Gastrocnemius medialis (tissue), 4 donors: ENCODE data around the gene OMP. TPM values are rescaled to one million over a fixed set of nuclear protein-coding genes. Genes with fewer than 3 reads are reported as not detected.

Experiments
- ATAC-seq, 2 donors: fragments of 150-250 bp; one replicate each; pipeline ENCODE4 v1.9.1; 2016
- DNase-seq, 2 donors: peaks; one replicate each; pipeline ENCODE4 v3.0.0-alpha.2; 2019
- H3K27ac ChIP-seq, 4 donors: fragments of 200-600 bp; sonication (generic); 1 replicate in 1 of 4; 2 replicates in 3 of 4; pipeline ENCODE4 v1.5.1; 2016 to 2018; ENCODE audit warnings: mild to moderate bottlenecking in 2 of 4, moderate library complexity in 1 of 4
- H3K27me3 ChIP-seq, 3 donors: fragments of 200-600 bp; sonication (generic) in 2 of 3; 1 replicate in 1 of 3; 2 replicates in 2 of 3; pipeline versions ENCODE4 v1.5.1 to v1.6.0; 2016 to 2019; ENCODE audit warnings: mild to moderate bottlenecking in 1 of 3, moderate library complexity in 1 of 3
- H3K36me3 ChIP-seq, 2 donors: fragments of 200-600 bp; sonication (generic) in 1 of 2; one replicate each; pipeline ENCODE4 v1.5.1; 2017 to 2018
- H3K4me1 ChIP-seq, 2 donors: fragments of 200-600 bp; sonication (generic) in 1 of 2; one replicate each; pipeline ENCODE4 v1.5.1; 2016 to 2017; ENCODE audit warnings: mild to moderate bottlenecking in 2 of 2
- H3K4me3 ChIP-seq, 4 donors: fragments of 200-600 bp; sonication (generic) in 3 of 4; 1 replicate in 1 of 4; 2 replicates in 3 of 4; pipeline ENCODE4 v1.5.1; 2016 to 2019; ENCODE audit warnings: mild to moderate bottlenecking in 2 of 4
- H3K9me3 ChIP-seq, 3 donors: fragments of 200-600 bp; sonication (generic) in 2 of 3; 1 replicate in 1 of 3; 2 replicates in 2 of 3; pipeline ENCODE4 v1.5.1; 2016 to 2019
- POLR2A ChIP-seq, 2 donors: fragments of 450-650 bp; IDR thresholded peaks; one replicate each; pipeline ENCODE4 v1.6.1; 2017; ENCODE audit warnings: antibody characterized with exemption in 2 of 2, mild to moderate bottlenecking in 2 of 2, moderate library complexity in 2 of 2
- in situ Hi-C, 4 donors: fragments of 200-750 bp; cut with MboI; loops; one replicate each; pipeline versions ENCODE4 v1.15.0 to v1.8.0; 2017; ENCODE audit warnings: low sequenced_read_pairs in 4 of 4
- intact Hi-C: fragments of 100-400 bp; cut with DNase I; formaldehyde crosslinking; loops from one replicate; pipeline ENCODE4 v1.15.1; 2023; ENCODE audit warnings: low total_unique reads
- total RNA-seq, 4 donors: library from RNA; depleted of rRNA; stranded (reverse); fragments of >200 nt; gene quantifications; one replicate each; pipeline versions ENCODE4 v1.1.0 to v1.2.3, GENCODE V29; 2016
- TF ChIP-seq, protein P1 (sequence below), 5 experiments: fragments of 450-650 bp in 3 of 5; fragments of 200-600 bp in 2 of 5; sonication (generic) in 2 of 5; IDR thresholded peaks in 4 of 5; conservative IDR thresholded peaks in 1 of 5; 1 replicate in 4 of 5; 2 replicates in 1 of 5; pipeline ENCODE4 v1.5.1; 2016 to 2019; ENCODE audit warnings: antibody characterized with exemption in 5 of 5, mild to moderate bottlenecking in 3 of 5, moderate library complexity in 3 of 5

OMP gene
- total RNA-seq, 4 donors from 2014 or later, result not detected

DNA sequence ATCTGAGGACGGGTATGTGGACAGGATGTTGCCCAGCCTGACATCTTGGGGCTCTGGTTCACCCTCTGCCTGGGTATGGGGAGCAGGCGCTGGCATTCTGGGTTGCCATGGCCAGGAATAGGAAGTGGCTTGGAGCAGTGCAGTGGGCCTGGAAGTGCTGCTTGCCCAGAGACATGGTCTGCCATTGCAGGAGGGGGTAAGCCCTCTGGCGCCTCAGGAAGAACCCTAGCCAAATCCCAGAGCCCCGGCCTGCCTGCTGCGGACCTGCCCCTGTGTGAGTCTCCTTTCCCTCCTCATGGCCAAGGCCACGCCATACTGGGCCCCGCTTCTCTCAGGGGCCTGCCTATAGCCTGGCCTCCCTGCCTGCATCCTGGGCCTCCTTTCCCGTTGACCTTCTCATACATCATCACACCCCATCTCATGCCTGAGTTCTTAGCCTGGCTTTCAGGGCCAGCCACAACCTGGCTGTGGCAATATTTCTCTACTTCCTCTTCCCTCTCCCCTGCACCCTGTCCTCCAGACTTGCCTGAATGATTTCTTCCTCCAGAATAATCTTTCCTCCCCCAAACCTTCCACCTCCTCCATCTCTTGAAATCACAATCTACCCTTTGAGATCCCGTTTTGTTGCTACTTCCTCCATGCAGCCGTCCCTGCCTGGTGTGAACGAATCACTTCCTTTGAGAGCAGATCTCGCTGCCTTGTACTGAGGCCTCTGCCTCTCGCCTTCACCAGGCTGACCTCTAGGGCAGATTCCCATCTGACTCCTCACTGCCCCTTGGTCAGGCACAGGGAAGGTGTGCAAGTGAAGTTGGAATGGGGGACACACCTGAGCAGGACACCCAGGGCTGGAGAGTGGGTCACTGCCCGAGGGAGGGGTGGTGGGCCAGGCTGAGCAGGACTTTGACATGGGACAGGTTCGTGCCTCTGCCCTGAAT, 30.7 kb upstream of the OMP start:
- no peak for ATAC-seq
- no peaks in the 10 kb centered on the region for H3K36me3 ChIP-seq
- in situ Hi-C loops, result no loop called here
- no peaks in the 10 kb centered on the region for H3K9me3 ChIP-seq
- no peak for TF ChIP-seq POLR2A (IDR thresholded peaks at IDR 0.05)
- TF ChIP-seq, protein P1, sequence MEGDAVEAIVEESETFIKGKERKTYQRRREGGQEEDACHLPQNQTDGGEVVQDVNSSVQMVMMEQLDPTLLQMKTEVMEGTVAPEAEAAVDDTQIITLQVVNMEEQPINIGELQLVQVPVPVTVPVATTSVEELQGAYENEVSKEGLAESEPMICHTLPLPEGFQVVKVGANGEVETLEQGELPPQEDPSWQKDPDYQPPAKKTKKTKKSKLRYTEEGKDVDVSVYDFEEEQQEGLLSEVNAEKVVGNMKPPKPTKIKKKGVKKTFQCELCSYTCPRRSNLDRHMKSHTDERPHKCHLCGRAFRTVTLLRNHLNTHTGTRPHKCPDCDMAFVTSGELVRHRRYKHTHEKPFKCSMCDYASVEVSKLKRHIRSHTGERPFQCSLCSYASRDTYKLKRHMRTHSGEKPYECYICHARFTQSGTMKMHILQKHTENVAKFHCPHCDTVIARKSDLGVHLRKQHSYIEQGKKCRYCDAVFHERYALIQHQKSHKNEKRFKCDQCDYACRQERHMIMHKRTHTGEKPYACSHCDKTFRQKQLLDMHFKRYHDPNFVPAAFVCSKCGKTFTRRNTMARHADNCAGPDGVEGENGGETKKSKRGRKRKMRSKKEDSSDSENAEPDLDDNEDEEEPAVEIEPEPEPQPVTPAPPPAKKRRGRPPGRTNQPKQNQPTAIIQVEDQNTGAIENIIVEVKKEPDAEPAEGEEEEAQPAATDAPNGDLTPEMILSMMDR (IDR thresholded peaks at IDR 0.05 in 4 of 5, conservative IDR thresholded peaks at IDR 0.05 in 1 of 5), result no peak
- H3K27ac ChIP-seq, result peak overlapping the region in 2 of 4 donors; percentile 54 to 66
- intact Hi-C loops, result loop anchor here (10.0 kb wide), 1 partner anchor 157 kb away; no protein-coding TSS in a partner anchor
- no peaks in the 10 kb centered on the region for H3K27me3 ChIP-seq
- no peak overlapping the region for H3K4me3 ChIP-seq
- peaks cover 20 to 26% of the 10 kb centered on the region in 2 donors for H3K4me1 ChIP-seq
- DNase-seq, result peak in 1 of 2 donors; percentile 7

DNA sequence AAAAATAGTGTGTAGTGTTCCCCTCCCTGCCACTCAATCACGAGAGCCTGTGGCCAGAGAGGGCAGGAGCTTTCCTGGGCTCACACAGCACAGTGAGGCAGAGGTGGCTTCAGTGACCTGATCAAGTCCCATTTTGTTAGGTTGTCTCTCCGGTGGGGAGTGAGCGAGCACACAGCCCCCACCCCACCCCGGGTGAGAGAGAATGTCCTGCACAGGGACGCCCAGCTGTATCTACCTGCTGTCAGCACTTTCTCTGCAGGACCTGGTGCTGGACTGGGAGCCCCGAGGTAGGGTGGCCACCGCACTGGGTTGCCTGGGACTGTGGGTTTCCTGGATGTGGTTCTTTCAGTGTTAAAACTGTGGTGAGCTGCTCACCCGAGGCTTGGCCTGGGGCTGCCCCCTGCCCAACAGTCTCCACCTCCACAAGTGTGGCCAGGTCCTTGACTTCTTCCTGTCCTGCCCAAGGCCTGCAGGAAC, 29.8 kb upstream of the OMP start:
- DNase-seq (no peak), ATAC-seq (peak in 1 of 2 donors; percentile 3)
- TF ChIP-seq POLR2A (IDR thresholded peaks at IDR 0.05), result no peak
- TF ChIP-seq, protein P1 (IDR thresholded peaks at IDR 0.05 in 4 of 5, conservative IDR thresholded peaks at IDR 0.05 in 1 of 5), result no peak
- Histone ChIP-seq H3K4me1 (peaks cover 13 to 16% of the 10 kb centered on the region in 2 donors), H3K27ac (peak overlapping the region; percentile 54 to 73 (median 66)), H3K36me3 (no peaks in the 10 kb centered on the region), H3K9me3 (no peaks in the 10 kb centered on the region), H3K4me3 (no peak overlapping the region), H3K27me3 (no peaks in the 10 kb centered on the region)
- intact Hi-C loops, result loop anchor here (10.0 kb wide), 1 partner anchor 158 kb away; no protein-coding TSS in a partner anchor
- in situ Hi-C loops, result no loop called here

DNA sequence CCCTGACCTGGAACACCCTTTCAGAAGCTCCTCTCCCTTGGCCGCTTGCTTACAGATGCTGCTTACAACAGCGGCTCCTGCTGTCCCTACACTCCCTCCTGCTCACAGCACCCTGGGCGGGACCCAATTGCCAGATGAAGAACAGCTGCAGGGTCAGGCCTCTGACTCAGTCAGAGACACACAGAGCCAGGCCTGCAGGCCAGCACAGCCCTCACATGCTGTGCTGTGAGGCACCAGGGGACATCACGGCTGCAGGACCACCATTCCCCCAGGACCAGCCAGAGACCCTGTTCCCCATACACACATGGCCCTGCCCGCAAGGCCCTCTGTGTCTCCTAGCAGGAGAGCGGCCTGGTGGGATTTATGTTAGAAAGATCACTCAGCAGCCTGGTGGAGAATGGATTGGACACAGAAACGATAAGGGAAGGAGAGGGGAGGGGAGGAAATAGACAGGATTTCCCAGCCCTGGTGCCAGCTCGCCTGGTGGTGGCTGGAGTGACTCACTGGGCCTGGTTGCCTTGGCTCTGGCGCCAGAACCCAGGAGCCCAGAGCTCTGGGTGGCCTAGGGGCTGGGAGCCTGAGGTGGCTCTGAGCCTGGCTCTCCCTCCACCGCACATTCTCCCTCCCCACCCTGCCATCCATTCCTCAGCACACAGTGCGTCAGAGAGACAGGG, 29.2 kb upstream of the OMP start:
- peaks cover 13 to 15% of the 10 kb centered on the region in 2 donors for H3K4me1 ChIP-seq

DNA sequence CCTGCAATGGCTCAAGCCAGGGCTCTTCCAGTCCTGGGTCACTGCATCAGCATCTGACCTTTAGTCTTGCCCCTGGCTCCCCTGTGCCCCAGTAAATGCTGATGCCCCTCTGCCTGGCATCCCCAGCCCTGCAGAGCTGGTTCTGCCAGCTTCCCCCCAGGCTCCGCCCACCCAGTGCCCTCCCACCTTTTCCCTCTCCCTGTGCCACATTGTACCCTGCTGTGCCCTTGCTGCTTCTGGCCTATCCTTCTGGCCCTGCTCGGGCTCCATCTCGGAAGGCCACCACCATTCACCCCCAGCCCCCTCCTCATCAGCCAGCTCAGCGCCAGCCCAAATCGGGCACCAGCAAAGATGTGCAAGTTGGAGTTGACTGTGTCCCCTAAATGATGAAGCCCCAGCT, 28.4 kb upstream of the OMP start:
- ATAC-seq, result no peak
- no peak for DNase-seq
- TF ChIP-seq, protein P1 (IDR thresholded peaks at IDR 0.05 in 4 of 5, conservative IDR thresholded peaks at IDR 0.05 in 1 of 5), result no peak
- TF ChIP-seq POLR2A (IDR thresholded peaks at IDR 0.05), result no peak
- Histone ChIP-seq H3K4me3 (no peak overlapping the region), H3K4me1 (peaks cover 13 to 15% of the 10 kb centered on the region in 2 donors), H3K9me3 (no peaks in the 10 kb centered on the region), H3K27me3 (no peaks in the 10 kb centered on the region), H3K36me3 (no peaks in the 10 kb centered on the region), H3K27ac (peak overlapping the region; percentile 65 to 74 (median 70))
- in situ Hi-C loops (no loop called here), intact Hi-C loops (loop anchor here (10.0 kb wide), 1 partner anchor 159 kb away; no protein-coding TSS in a partner anchor)

More for the DNA sequence above, 29.2 kb upstream of the OMP start:
- peak overlapping the region; percentile 65 to 74 (median 70) for H3K27ac ChIP-seq
- no peaks in the 10 kb centered on the region for H3K27me3 ChIP-seq
- in situ Hi-C loops (no loop called here), intact Hi-C loops (loop anchor here (10.0 kb wide), 1 partner anchor 159 kb away; no protein-coding TSS in a partner anchor)
- ATAC-seq (peak; percentile 82 to 91), DNase-seq (peak; percentile 72 to 83)
- no peak overlapping the region for H3K4me3 ChIP-seq
- no peaks in the 10 kb centered on the region for H3K9me3 ChIP-seq
- TF ChIP-seq, protein P1 (IDR thresholded peaks at IDR 0.05 in 4 of 5, conservative IDR thresholded peaks at IDR 0.05 in 1 of 5), result peak in 2 of 5 experiments; percentile 26 to 39
- TF ChIP-seq POLR2A (IDR thresholded peaks at IDR 0.05), result no peak
- no peaks in the 10 kb centered on the region for H3K36me3 ChIP-seq
